Measurements from ENCODE around the gene EIPR1.

DNA sequence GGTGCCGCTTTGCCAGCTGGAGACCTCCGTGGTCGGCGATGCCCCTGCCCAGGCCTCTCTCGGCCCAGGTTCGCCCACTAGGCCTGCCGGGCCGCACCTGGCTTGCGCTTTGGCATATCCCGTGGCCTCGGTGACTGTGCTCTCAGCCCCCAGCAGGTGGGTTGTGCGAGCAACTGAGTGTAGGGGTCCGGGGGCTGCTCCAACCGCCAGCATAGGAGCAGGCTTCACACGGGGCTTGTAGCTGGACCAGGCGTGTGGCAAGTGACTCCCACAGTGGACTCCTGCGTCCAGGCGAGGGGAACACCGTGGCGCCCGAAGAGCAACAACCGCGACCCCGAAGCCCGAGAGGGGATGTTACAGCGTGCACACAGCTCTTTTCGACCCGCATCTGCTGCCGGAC, 11.6 kb upstream of the EIPR1 start:
- TF ChIP-seq POLR2AphosphoS5 (IDR thresholded peaks at IDR 0.05): no peak
- no peak for TF ChIP-seq CTCF (IDR thresholded peaks at IDR 0.05)
- TF ChIP-seq POLR2A (IDR thresholded peaks at IDR 0.05; ENCODE audit: low read depth): no peak

All from esophagus muscularis mucosa (tissue), 3 donors.